Lower leg skin (tissue), 4 donors: ENCODE data around the gene UNKL. TPM values are rescaled to one million over a fixed set of nuclear protein-coding genes. Genes with fewer than 3 reads are reported as not detected.

Experiments
- DNase-seq, 2 donors: peaks; one replicate each; pipeline ENCODE4 v3.0.0-alpha.2; 2019; ENCODE audit warnings: low spot score in 2 of 2
- H3K4me3 ChIP-seq: fragments of 200-600 bp; sonication (generic); 2 replicates; pipeline ENCODE4 v1.5.1; 2017; ENCODE audit warnings: mild to moderate bottlenecking, low read depth; ENCODE audit not compliant: poor library complexity, severe bottlenecking
- CTCF ChIP-seq, 3 donors: fragments of 450-650 bp; IDR thresholded peaks; one replicate each; pipeline ENCODE4 v1.5.1; 2016; ENCODE audit warnings: antibody characterized with exemption in 3 of 3, mild to moderate bottlenecking in 3 of 3, moderate library complexity in 2 of 3
- POLR2A ChIP-seq, 2 donors: fragments of 450-650 bp; IDR thresholded peaks; one replicate each; pipeline ENCODE4 v1.6.1; 2016 to 2017; ENCODE audit warnings: antibody characterized with exemption in 2 of 2, mild to moderate bottlenecking in 1 of 2, moderate library complexity in 1 of 2
- WGBS, 2 donors: methylation state at CpG; one replicate each; pipeline ENCODE4 v1.1.5; 2018; 5-methylcytosine and 5-hydroxymethylcytosine counted together
- intact Hi-C: fragments of 100-400 bp; cut with DNase I; formaldehyde crosslinking; loops from one replicate; pipeline ENCODE4 v1.15.0; 2023; ENCODE audit warnings: low total_unique reads
- total RNA-seq, 4 donors: library from RNA; depleted of rRNA; stranded (reverse); fragments of >200 nt; gene quantifications; one replicate each; pipeline ENCODE4 v1.1.0, GENCODE V29; 2016

UNKL gene
- total RNA-seq, 4 donors from 2014 or later: 25.7 to 63.4 (median 36.6) TPM

GRCh38 chr16:1453316-1453715 lies 38.8 kb upstream of the UNKL start:
- H3K4me3 ChIP-seq: no peak overlapping the region
- TF ChIP-seq CTCF (IDR thresholded peaks at IDR 0.05) (no peak), POLR2A (IDR thresholded peaks at IDR 0.05) (no peak)
- DNase-seq: no peak
- intact Hi-C loops: no loop called here
- 92 to 93% methylated on average over 14 to 19 of the region's 19 CpGs for WGBS, 2 donors

DNA sequence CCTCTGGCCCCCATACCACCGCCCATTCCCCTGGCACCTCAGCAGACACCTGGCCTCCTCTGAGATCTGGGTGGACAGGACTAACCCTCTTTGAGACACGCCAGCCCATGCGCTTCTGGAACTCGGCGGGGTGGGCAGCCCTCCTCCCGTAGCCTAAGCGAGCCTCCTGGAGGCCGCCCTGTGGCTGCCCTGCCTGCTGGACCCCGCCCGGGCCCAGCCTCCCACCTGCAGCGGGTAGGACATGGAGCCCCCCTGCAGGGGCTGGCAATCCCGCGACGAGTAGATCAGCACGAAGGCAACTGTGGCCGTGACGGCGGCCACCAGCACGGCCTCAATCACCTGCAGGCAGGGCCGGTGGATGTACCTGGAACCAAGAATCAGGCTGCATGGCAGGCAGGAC lies 38.0 kb upstream of the UNKL start:
- 95 to 97% methylated on average over 5 to 20 of the region's 20 CpGs for WGBS, 2 donors

DNA sequence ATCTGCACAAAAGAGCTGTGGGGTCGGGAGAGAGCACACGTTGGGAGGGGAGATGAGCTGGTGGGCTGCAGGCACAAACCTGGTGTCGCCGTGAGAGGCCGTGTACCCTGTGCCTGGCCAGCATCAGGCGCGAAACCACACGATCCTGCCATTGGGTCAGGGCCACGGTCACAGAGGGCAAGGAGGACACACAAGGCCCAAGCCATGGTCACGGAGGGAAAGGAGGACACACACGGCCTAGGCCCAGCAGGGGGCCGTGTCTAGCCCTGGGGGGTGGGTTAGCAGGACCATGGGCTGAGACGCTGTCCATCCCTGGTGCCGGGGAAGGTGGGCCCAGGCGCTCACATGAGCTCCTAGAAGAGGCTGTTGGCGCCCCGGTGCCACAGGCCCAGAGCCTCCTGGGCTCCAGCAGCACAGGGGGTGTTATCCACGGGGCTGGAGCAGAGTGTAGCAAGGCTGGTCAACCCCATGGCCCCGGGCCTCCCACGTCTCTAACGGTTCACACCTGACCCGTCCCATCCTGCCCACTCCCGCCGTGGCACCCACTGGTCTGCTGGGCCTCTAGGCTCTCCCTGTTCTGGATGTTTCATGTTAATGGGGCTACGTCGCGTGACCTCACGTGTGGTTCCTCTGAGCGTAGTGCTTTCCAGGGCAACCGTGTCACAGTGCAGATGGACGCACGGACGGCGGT lies 37.3 kb upstream of the UNKL start:
- H3K4me3 ChIP-seq: no peak overlapping the region
- intact Hi-C loops: no loop called here
- no peak for DNase-seq
- 92 to 95% methylated on average over 32 to 34 of the region's 34 CpGs for WGBS, 2 donors
- TF ChIP-seq CTCF (IDR thresholded peaks at IDR 0.05) (no peak), POLR2A (IDR thresholded peaks at IDR 0.05) (no peak)

More for the DNA sequence above, 38.0 kb upstream of the UNKL start:
- intact Hi-C loops: no loop called here
- no peak overlapping the region for H3K4me3 ChIP-seq
- TF ChIP-seq POLR2A (IDR thresholded peaks at IDR 0.05): no peak
- TF ChIP-seq CTCF (IDR thresholded peaks at IDR 0.05): no peak
- no peak for DNase-seq

DNA sequence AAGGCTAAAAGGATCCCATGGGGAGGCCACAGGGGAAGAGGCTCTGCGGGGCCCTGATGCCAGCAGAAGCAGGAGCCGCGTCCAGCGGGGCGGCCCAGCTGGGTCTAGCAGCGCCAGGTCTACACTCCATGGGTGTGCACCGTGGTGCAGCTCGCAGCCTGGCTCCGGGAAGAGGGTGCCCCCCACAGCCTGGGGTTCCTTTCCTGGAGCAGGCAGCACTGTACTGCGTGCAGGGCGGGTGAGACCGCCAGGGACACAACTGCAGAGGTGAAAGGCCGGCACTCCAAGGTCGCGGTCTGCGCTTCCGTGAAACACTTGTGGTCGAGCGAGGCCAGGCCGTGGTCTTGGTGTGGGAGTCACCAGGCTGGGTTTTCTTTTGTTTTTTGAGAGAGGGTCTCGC lies 36.3 kb upstream of the UNKL start:
- WGBS, 2 donors: 95 to 98% methylated on average over 12 to 21 of the region's 21 CpGs
- H3K4me3 ChIP-seq: no peak overlapping the region
- no peak for TF ChIP-seq CTCF (IDR thresholded peaks at IDR 0.05)
- TF ChIP-seq POLR2A (IDR thresholded peaks at IDR 0.05): no peak
- intact Hi-C loops: no loop called here
- DNase-seq: no peak

DNA sequence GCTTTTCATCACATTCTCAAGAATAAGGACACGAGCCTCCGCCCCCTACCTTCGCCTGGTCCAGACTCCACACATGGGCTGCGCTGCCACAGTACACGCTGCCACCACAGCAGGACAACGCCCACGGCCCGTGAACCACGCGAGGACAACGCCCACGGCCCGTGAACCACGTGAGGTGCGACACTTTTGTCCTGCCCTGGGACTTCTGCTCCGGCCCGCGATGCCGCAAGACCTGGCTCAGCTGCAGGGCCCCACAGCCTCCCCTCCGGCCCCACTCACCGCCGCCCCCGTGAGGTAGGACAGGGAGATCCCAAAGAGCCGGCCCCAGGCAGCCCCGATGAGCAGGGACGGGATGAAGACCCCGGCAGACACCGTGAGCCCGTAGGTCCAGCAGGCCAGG lies 35.7 kb upstream of the UNKL start:
- whole genome bisulfite sequencing, 2 donors: 93% methylated on average over 14 to 25 of the region's 29 CpGs
- H3K4me3 ChIP-seq: no peak overlapping the region
- intact Hi-C loops: no loop called here
- TF ChIP-seq POLR2A (IDR thresholded peaks at IDR 0.05) (no peak), CTCF (IDR thresholded peaks at IDR 0.05) (no peak)
- no peak for DNase-seq
